GM19467 (cell line): ENCODE measurements around the gene GRIPAP1.

ENCODE experiments used
- ATAC-seq: cut with Tn5 transposase; IDR thresholded peaks from one replicate; pipeline ENCODE4 v1.9.1; 2021; ENCODE audit warnings: mild to moderate bottlenecking, moderate library complexity; ENCODE audit not compliant: unreplicated experiment

The GRIPAP1 gene

GRCh38 chrX:49002091-49002935 lies at the start of gene GRIPAP1:
Gene GRIPAP1, minus strand, starts transcription at chrX:49002264. Its CDS starts 35 bp downstream, at chrX:49002229.
- ATAC-seq = peak; percentile 69

DNA sequence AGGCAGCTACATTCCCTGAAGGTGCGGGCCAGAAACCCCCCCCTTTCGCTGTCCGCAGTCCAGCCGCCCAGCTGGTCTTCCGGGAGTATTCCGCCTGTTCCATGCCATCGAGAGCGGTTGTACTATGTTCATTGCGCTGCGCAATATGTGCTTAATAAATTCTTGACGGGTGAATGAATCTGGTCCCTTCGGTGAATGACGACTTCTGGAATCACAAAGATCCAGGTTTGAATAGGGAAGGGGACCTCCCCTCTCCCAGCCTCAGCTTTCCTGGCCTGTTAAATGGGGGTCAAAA lies 41.9 kb upstream of the GRIPAP1 start:
- no peak for ATAC-seq

DNA sequence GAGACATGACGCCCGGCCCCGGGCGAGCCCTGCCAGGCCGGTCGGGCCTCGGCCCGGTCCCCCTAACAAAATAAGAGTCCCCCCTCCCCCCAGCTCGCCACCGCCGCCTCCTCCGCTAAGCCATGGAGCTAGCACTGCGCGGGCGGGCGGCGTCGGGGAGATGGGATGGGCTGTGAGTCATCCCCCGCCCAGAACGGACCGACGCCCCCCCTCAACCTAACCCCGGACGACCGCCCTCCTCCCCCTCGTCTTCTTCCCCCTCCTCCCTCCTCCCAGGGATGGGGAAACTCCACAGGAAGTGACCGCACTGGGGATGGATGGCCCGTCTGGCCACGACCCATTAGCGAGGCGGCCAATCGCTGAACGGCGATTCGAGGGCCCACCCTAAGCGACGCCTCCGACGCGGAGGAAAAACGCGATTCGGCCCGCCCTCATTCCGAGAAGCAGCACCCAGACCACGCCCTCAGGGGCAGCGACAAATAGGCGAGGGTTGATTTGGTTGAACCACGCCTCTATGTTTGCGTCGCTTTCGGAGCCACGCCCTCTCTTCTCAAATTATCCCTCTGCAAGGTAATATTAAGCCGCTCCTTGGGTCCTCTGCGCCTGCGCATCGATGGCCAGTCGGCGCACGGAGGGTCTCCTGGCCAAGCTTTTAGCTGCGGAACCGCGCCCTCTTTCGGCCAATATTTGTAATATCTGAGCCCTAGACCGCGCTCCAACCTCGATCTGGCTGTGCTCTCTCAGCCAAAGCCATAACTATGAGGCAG lies 41.3 kb upstream of the GRIPAP1 start, which contains the start of gene TFE3:
TFE3 (minus strand) TSS at position 138 of the 767 bp plus-strand sequence; CDS start at position 7, 131 bp downstream.
- ATAC-seq = peak; percentile 90

DNA sequence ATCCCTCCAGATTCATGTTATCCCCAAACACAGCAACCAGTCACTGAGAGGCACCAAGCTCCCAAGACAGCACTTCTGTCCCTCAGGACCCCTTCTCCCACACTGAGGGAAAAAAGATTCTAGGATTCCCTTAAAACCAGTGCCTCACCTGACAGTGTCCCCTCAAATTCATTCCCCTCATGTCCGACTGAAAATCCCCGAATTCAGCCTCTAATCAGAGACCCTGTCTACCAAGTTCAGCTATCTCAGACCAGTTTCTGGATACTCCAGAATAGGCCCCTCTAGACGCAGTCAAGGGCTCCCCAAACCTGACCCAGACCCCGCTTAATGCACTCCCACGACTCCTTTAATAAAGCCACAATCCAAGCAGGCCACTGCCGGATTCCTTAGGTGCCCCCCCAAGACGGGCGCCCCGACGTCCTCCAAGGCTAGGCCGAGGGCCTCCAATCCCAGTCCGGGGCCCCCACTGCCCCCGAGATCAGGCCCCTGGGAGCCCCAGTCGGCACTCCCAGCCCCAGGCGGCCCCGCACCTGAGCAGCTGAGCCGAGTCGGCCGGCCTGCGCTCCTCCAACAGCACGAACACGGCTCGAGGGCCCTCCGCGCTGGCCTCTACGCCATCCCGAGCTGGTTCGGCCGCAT lies 40.6 kb upstream of the GRIPAP1 start:
- ATAC-seq = peak; percentile 2

GRCh38 chrX:49041744-49042580 lies 39.9 kb upstream of the GRIPAP1 start:
- no peak for ATAC-seq

DNA sequence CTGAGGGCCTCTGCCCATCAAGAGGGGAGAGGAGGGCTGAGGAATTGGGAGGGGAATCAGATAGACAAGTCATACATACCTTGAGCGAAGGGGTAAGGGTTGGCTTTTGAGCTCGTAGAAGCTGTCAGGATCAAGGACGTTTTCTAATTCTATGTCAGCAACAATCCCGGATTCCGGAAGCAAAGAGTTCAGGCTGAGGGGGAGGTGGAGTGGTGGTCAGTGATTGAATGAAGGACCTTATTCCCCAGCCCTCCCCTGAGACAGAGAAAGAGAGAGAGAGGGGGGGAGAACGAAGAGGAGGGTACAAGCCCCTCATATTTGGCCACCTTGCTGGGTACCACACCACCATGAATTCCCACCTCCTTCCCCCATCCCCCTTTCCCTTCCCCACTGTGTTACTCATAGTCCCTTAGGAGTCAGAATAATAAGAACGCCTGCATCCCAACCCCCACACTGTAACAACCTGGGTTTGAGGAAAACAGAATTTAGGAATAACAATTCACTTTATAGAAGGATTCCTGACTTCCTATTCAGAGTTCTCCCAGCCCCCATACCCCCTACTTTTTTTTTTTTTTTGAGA lies 38.4 kb upstream of the GRIPAP1 start:
- ATAC-seq = no peak

DNA sequence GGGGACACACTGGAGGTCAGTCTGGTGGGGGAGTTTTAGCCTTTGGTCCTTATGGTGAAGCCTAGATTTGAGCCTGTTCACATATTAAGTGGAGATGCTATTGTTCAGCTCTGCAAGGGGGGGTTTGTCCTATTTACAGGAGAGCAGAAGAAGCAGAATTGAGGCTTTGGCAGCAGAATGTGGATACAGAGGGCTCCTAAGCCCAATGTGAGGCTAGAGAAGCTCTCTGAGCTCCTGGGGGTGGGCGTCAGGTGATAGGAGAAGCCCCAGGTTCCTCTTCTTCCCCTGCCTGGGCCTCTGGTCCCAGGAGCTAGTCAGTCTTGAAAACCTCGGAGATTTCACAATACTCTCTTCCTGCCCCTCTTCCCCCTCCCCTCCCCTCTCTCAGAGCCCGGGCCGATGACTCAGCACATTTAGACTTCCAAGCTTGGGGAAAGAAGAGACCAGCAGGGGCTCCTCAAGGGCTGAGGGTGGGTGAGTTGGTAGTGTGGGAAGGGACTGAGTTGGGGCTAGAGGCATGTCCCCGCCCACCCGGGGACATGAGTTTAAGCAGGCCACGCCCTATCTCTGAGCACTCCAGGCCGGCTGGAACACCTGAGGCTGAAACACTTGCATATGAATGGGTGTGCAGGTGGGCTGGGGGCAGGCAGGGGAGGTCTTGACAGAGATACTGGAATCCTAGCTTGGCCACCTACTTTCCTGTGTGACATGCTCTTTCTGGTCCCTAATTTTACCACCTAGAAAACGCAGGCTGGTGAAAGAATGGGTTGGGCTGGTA lies 37.7 kb upstream of the GRIPAP1 start:
- ATAC-seq = no peak

- ATAC-seq = no peak
Measured at GRCh38 chrX:49037883-49038475, 35.9 kb upstream of the GRIPAP1 start.

DNA sequence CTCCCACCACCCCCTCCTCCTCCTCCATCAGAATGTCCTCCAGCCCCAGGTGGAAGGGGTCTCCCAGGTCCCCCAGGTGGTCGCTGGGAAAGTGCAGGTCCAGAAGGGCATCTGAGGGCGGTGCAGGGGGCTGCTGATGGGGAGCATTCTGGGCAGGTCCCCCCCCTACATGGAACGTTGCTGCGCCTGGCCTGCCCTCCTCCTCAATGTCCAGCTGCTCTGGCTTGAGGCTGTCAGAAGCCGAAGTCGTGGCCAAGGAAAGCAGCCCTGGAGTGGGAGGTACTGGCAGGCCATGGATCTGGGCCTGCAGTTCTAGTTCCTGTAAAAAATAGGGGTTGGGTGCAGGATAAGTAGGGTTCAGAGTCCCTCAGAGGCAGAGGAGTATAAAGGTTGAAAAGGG lies 28.2 kb upstream of the GRIPAP1 start:
- no peak for ATAC-seq

DNA sequence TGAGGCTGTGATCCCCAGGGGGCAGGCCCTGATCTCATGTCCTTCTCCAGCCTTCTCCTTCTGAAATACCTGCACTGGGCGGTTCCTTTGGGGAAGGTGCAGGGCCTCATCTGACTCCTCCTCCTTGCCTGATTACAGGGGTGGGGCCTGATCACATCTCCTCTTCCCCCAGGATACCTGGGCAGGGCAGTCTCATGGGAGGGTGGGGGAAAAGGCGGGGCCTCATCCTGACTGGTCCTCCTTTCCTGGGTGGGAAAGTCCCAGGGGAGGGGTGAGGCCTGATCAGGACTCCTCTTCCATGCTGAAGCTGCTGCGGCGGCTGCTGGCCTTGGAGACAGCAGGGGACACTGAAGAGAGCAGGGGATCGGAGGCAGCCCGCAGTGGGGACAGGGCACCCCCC lies 27.8 kb upstream of the GRIPAP1 start:
- no peak for ATAC-seq

DNA sequence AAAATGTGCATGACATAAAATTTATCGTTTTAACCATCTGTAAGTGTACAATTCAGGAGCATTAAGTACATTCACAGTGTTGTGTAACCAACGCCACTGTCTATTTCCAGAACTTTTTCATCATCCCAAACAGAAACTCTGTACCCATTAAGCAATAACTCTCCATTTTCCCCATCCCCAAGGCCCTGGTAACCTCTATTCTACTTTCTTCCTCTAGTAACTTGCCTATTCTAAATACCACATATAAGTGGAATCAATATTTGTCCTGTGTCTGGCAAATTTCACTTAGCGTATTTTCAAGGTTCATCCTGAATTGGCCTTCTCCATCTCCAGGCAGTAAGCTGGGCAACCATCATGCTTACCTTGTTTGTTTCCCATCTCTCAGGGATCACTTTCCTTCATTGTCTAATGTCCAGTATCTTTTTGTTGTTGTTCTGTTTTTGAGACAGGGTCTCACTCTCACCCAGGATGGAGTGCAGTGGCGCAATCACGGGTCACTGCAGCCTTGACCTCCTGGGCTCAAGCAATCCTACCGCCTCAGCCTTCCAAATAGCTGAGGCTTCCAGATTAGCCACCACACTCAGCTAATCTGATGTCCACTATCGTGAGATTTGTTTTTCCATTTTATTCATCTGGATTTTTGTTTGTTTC lies 17.7 kb upstream of the GRIPAP1 start:
- no peak for ATAC-seq

- ATAC-seq = no peak
Measured at GRCh38 chrX:49019050-49019449, 17.0 kb upstream of the GRIPAP1 start.

- no peak for ATAC-seq
Measured at GRCh38 chrX:49003696-49004095, 1.6 kb upstream of the GRIPAP1 start.

DNA sequence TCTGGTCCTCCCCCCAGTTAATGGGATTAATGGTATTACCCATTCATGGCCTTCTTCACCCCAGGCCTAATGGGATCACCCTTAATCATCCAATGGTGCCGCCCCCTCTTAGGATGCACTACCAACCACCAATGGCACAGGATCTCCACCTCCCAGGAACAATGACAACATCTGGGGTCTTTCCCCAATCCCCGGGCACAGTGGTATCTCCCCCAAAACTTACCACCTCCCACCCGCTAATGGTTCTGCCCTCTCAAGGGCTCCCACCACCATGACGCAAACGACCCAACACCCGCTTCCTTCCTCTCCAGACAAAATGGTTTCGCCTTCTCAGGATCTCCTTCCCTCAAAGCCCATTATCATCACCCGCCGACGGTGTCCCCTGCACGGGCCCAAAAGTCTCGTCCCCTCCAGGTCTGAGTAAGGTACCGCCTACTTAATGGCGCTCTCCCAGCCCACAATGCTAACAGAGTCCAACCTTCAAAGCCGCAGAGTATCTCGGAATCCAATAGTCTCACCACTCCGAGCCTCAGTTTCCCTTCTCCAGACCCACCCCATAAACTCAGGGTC lies 458 bp downstream of the GRIPAP1 start:
- ATAC-seq = peak; percentile 34

DNA sequence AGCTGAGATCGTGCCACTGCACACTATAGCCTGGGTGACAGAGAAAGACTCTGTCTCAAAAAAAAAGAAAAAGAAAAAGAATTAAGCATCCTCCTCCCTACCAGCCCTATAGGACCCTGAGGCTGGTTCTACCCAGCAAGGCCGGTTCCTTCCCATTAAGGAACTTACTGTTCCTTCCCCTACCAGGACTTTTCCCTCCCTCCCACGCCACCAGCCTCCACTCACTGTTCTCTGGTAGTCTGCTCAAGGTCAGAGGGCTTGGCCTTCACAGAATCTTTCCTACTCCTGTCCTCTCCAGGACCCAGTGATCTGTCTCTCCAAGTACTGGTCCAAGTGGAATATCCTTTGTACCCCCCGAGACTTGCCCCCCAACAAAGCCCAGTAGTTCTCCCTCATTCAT lies 1.4 kb downstream of the GRIPAP1 start:
- ATAC-seq = no peak

DNA sequence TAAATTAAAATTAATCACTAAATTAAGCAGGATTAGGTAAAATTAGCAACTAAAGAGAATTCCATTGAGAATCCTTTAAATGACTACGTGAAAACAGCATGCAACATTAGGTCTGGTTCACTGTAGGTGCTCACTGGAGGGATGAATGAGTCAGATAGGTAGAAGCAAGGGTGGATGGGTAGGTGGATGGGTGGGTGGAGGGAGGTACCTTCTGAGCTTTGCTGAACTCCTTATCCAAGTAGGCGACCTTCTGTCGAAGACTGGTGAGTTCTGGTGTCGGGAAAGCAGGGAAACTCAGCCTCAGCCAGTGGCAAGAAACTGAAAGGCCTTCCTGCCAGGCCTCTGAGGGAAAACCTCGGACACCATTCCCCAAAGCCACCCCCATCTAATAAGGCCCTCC lies 3.0 kb downstream of the GRIPAP1 start:
- no peak for ATAC-seq

DNA sequence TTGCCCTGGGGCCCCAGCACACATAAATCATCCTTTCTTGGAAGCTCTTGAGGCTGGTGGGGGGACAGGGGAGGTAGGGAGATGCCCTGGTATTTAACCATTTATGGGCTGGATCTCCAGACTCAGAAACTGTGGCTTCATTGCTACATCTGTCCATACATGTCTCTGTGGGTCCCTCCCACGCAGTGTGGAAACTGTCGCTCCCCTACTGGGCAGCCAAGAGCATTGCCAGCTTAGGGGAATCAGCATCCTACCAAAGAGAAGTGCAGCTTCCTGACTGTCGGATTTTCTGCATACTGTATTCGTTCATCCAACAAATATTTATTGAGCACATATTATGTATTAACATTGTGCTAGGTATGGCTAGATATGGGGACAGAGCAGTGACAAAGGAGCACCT lies 3.7 kb downstream of the GRIPAP1 start:
- ATAC-seq = no peak

- ATAC-seq = no peak
Measured at GRCh38 chrX:48997865-48998264, 4.2 kb downstream of the GRIPAP1 start.
